ENCODE results near the gene DPEP1.
"Not testable (repeated sequence)": the region's sequence is repeated elsewhere in the genome, so short reads cannot be mapped to it uniquely, and the experiment has no call there.

Gene DPEP1

DNA sequence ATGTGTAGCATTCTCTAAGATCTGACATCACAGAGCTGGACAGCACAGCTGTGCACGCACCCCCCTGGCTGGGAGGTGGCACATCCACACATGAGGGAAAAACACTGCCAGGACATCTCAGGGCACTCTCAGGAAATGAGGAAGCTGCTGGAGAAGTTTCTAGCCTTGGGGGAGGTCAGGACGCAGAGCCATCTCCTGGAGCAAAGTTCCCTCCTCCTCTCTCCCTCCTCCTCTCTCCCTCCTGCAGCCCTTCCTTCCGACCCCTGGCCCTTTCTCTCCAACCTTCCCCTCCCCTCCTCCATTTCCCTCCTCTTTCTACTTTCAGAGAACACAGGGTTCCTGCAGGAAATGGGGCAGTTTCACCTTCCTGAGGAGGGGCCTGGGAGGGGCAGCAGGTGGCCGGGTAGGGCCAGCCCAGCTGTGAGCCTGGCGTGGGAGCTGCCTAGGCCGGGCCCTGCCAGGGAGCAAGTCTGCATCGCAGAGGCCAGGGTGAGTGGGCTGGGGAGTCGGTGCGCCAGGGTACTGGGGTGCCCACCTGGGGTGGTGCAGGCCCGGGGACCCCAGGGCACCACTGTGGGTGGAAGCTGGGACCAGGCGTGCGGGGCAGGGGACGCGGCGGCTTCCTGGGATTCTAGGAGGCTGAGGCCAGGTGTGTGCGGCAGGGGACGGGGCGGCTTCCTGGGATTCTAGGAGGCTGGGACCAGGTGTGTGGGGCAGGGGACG, at the start of gene DPEP1:
TSS of gene DPEP1 (plus strand) at position 412 of the 723 bp plus-strand sequence. CDS start 16,769 bp downstream, outside the sequence.
- no peak within 1 kb of the TSS for H3K27ac Mint-ChIP-seq
- ATAC-seq: peak; percentile 31

DNA sequence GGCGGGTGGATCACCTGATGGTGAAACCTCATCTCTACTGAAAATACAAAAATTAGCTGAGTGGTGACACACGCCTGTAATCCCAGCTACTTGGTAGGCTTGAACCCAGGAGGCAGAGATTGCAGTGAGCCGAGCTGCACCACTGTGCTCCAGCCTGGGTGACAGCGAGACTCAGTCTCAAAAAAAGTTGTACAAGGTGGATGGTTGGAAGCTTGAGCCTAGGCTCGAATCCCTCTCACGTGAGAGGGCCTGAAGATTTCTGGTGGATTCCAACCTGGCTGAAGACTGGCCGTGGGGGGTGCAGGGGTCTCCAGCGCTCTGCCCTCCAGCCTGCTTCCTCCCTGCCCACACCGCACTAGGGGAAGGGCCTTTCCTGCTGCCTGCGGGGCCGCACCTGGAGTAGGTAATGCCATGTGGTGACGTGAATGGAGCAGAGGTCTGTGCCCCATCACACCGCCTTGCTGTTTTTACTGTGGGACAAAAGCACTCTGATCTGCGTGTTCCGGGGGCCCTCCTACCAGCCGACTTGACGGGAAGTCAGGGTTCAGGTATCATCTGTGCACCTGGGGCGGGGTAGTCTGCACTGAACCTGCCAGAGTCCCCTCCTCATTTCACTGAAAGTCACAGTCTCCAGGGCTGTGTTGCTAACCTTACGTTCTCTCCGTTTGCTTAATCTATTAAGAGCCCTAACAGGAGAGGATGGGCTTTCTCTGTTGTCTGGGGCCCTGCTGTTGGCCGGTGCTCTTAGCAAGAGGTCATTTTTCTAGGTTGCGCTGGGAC, 48.8 kb upstream of the DPEP1 start:
- Mint-ChIP-seq H3K4me3 (peak overlapping the region; percentile 53), H3K4me1 (peaks cover 57% of the 10 kb centered on the region), H3K27ac (peak overlapping the region; percentile 72), H3K36me3 (peaks cover 40% of the 10 kb centered on the region), H3K27me3 (peaks cover 9% of the 10 kb centered on the region), H3K9me3 (no peaks in the 10 kb centered on the region)
- ATAC-seq: no peak

More for the DNA sequence above, at the start of gene DPEP1:
- Mint-ChIP-seq H3K4me3 (no peak within 1 kb of the TSS), H3K9me3 (peaks cover 5% of the 10 kb centered on the region), H3K4me1 (peaks cover 7% of the 10 kb centered on the region), H3K36me3 (no peaks in the 10 kb centered on the region), H3K27me3 (peaks cover 43% of the 10 kb centered on the region)

DNA sequence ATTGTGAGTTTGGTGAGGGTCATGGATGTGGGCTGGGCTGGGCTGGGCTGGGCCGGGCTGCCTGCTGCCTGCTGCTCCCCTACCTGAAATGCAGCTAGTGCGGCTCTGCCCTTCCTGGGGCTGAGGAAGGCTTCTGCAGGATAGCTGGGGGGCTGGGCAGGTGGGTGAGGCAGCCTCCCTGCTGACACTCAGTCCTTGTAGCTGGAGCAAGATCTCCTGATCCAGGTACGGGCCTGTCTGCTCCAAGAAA, 48.3 kb upstream of the DPEP1 start:
- Mint-ChIP-seq H3K27ac (peak overlapping the region; percentile 72), H3K4me1 (peaks cover 54% of the 10 kb centered on the region), H3K36me3 (peaks cover 40% of the 10 kb centered on the region), H3K27me3 (peaks cover 14% of the 10 kb centered on the region), H3K9me3 (no peaks in the 10 kb centered on the region), H3K4me3 (peak overlapping the region; percentile 53)
- no peak for ATAC-seq

DNA sequence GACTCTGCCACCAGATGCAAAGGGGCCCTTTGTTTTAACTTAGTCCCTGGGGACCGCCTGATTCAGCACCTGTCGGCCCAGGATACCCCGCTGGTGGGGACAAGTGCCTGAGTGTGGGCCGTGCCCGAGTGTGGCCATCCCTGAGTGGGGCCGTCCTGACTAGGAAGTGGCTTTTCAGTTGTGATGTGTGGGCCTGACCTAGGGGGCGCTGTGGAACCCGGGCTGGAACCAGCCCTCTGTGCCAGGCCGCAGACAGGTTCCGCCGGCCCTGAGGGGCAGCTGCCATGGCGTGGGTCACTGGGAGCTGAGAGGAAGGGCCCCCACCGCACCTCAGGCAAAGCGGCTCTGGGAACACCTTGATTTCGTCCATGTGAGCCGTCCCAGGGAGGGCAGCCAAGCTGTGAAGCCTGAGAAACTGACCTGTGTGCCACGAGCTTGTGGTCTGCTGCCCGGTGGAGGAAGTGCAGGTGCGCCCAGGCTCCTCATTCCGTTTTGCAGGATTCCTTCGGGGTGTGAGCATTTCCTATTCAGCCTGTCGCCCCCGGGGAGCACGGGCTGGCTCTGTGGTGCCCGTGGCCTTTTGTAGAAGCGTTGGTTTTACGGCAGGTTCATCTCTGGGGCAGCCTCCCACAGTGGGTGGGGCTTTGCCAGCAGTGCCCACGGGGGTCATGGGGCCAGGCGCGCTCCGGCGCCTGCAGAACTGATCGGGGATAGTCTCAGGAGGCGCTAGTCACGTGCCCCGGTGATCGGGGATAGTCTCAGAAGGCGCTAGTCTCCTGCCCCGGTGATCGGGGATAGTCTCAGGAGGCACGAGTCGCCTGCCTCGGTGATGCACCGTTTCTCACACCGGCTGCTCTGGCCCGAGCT, 47.7 kb upstream of the DPEP1 start:
- Mint-ChIP-seq H3K9me3 (no peaks in the 10 kb centered on the region), H3K4me1 (peaks cover 58% of the 10 kb centered on the region), H3K27me3 (peaks cover 20% of the 10 kb centered on the region), H3K4me3 (peak overlapping the region; percentile 53), H3K36me3 (peaks cover 40% of the 10 kb centered on the region), H3K27ac (peak overlapping the region; percentile 72)
- peak; percentile 72 for ATAC-seq

DNA sequence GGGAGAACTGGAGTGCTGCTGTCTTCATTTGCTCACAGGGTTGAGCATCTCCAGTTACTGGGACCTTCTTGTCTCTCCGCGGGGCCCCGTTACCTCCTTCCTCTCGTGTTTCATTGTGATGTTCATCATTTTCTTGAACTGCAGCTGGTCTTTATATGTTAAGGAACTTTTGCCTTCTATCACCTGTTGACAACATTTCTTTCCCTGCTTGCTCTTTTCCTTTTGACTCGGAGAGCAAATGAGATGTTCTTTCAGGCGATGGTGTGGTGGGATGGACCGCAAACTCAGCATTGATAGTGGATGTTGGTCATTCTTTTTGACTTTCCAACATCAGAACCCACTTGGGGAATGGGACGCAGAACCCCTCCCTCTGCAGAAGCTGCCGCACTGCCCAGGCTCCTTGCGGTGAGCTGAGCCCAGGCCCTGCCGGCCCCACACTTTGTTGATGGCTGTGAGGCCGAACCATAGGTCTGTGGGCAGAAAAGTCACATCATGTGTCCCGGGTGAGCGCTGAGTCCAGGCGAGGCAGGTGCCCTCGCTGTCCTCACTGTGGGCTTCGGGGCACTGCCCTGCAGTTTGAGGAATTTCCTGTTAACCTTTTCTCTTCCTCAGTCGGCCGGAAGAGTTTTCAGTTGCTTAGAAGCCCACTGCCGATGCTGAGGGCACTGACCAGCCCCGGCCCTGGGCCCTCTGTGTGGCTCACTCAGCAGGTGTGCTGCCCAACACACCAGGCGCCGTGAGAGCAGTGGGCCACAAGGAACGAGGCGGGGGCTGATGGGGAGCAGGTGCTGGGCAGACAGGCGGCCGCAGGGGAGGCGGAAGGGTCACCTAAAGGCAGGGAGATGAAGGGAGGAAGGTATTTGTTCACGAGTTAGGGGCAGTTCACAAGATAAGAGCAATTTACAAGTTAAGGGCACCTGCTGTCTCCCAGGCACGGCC, 45.5 kb upstream of the DPEP1 start:
- Mint-ChIP-seq H3K9me3 (no peaks in the 10 kb centered on the region), H3K27me3 (peaks cover 41% of the 10 kb centered on the region), H3K4me1 (peaks cover 57% of the 10 kb centered on the region), H3K4me3 (no peak overlapping the region), H3K36me3 (peaks cover 23% of the 10 kb centered on the region), H3K27ac (no peak overlapping the region)
- ATAC-seq: no peak

DNA sequence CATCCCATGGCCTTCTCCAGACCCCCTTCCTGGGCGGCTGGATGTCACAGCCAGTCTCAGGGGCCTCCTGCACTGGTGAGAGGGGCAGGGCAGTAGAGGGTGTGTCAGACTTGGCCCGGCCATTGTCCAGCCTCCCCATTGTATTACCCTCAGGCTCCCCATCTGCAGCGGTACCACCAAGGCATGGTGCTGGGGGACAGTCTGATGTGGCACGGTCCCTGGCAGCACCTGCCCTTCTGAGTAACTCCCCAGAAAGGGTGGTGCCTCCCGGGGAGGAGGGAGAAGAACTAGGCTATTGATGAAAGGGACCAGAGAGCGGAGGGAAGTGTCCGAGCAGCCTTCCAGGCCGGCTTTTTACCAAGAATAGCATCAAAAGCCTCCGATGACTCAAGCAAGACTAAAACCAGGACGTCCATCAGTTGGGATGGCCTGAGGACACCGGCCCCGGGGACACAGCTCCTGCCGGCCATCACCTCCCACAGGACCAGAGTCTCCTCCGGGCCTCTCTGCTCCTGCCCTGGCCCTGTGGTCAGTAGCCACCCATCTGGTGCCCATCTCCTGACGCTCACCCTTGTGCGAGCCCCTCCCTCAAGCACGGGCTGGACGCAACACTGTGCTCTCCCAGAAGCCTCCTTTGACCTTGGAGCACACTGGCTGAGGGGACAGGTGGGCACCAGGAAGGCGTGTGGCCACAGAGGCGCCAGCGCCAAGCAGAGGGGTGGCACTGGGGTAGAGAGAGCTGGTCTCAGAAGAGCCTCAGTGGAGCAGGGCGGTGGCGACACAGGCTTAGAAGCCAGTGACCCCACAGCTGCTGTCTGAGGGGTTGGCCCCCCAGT, 43.7 kb upstream of the DPEP1 start:
- peaks cover 57% of the 10 kb centered on the region for H3K27me3 Mint-ChIP-seq
- H3K4me3 Mint-ChIP-seq: no peak overlapping the region
- no peaks in the 10 kb centered on the region for H3K9me3 Mint-ChIP-seq
- peaks cover 8% of the 10 kb centered on the region for H3K36me3 Mint-ChIP-seq
- H3K27ac Mint-ChIP-seq: no peak overlapping the region
- ATAC-seq: no peak
- peaks cover 42% of the 10 kb centered on the region for H3K4me1 Mint-ChIP-seq

DNA sequence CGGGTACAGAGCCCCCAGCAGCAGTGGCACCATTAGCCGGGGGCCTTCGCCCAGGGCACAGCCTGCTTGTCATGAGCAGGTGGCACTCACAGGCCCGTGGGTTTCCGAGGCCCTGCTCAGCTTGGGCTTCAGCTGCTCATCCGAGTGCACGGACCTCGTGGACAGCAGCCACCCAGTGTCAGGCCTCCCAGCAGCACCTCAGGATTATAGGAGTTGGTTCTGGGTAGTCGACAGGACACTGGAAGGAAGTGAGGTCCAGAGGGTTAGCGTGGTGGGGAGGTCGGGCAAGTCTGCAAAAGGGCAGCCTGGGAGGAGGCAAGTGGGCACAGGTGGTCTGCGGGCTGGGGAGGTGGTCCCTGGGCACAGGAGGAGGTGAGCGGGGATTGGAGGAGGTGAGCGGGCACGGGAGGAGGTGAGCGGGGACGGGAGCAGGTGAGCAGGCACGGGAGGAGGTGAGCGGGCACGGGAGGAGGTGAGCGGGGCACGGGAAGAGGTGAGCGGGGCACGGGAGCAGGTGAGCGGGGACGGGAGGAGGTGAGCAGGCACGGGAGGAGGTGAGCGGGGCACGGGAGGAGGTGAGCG, 43.0 kb upstream of the DPEP1 start:
- H3K27me3 Mint-ChIP-seq: peaks cover 57% of the 10 kb centered on the region
- no peak overlapping the region for H3K4me3 Mint-ChIP-seq
- no peaks in the 10 kb centered on the region for H3K9me3 Mint-ChIP-seq
- H3K4me1 Mint-ChIP-seq: peaks cover 35% of the 10 kb centered on the region
- ATAC-seq: no peak
- H3K27ac Mint-ChIP-seq: no peak overlapping the region
- peaks cover 6% of the 10 kb centered on the region for H3K36me3 Mint-ChIP-seq

DNA sequence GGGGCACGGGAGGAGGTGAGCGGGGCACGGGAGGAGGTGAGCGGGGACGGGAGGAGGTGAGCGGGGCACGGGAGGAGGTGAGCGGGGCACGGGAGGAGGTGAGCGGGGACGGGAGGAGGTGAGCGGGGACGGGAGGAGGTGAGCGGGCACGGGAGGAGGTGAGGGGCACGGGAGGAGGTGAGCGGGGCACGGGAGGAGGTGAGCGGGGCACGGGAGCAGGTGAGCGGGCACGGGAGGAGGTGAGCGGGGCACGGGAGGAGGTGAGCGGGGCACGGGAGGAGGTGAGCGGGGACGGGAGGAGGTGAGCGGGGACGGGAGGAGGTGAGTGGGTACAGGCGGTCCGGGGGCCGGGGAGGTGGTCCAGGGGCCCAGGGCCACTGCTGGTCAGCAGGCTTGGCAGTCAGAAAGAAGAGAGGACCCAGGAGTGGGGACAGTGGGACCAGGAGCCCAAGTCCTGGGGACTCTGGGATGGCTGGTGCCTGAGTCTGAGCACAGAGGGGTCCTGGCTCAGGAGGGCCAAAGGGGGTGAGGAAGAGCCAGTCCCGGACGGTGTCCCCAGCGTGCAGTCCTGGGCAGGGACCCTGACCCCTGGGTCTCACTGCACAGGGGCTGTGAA, 42.4 kb upstream of the DPEP1 start:
- H3K9me3 Mint-ChIP-seq, H3K27ac Mint-ChIP-seq, ATAC-seq, H3K4me3 Mint-ChIP-seq, H3K36me3 Mint-ChIP-seq: not testable (repeated sequence)
- Mint-ChIP-seq H3K27me3 (peaks cover 57% of the 10 kb centered on the region), H3K4me1 (peaks cover 28% of the 10 kb centered on the region)

DNA sequence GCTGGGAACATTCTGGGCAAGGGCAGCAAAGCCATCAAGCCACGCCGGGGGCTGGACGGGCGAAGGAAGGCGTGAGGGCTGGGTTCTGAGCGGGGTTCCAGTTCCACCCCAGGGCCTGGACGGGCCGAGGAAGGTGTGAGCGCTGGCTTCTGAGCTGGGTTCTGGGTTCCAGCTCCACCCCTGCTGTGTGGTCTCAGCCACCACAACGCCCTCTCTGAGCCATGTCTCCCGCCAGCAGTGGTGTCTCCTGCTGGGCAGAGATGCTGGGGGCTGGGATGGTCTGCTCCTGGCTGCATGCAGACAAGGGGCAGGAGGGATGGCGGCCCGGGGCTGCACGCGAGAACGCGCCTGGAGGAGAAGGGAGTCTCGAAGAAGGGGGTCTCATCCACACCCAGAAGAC, 41.8 kb upstream of the DPEP1 start:
- ATAC-seq: no peak
- Mint-ChIP-seq H3K4me1 (peaks cover 23% of the 10 kb centered on the region), H3K27ac (no peak overlapping the region), H3K4me3 (no peak overlapping the region), H3K27me3 (peaks cover 57% of the 10 kb centered on the region), H3K36me3 (peaks cover 6% of the 10 kb centered on the region), H3K9me3 (no peaks in the 10 kb centered on the region)

DNA sequence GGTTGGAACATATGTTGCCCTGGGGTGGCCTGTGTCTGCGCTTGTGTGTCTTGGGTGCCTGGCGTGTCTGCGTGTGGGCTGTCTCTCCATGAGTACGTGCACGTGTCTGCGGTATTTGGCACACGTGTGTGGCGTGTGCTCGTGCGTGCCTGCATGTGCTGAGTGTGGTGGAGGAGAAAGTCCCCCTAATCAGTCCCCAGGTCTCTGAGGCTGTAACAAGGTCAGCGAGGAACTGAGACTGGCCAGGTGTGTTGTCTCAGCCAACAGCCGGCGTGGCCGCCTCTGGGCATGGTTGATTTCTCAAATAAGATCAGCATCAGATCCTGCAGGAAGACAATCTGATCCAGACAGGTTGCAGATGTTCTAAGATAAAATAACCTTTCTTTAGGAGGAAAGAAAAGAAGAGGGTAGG, 41.4 kb upstream of the DPEP1 start:
- peaks cover 6% of the 10 kb centered on the region for H3K36me3 Mint-ChIP-seq
- peaks cover 57% of the 10 kb centered on the region for H3K27me3 Mint-ChIP-seq
- no peaks in the 10 kb centered on the region for H3K9me3 Mint-ChIP-seq
- H3K4me3 Mint-ChIP-seq: no peak overlapping the region
- no peak overlapping the region for H3K27ac Mint-ChIP-seq
- H3K4me1 Mint-ChIP-seq: peaks cover 23% of the 10 kb centered on the region
- ATAC-seq: peak; percentile 34

DNA sequence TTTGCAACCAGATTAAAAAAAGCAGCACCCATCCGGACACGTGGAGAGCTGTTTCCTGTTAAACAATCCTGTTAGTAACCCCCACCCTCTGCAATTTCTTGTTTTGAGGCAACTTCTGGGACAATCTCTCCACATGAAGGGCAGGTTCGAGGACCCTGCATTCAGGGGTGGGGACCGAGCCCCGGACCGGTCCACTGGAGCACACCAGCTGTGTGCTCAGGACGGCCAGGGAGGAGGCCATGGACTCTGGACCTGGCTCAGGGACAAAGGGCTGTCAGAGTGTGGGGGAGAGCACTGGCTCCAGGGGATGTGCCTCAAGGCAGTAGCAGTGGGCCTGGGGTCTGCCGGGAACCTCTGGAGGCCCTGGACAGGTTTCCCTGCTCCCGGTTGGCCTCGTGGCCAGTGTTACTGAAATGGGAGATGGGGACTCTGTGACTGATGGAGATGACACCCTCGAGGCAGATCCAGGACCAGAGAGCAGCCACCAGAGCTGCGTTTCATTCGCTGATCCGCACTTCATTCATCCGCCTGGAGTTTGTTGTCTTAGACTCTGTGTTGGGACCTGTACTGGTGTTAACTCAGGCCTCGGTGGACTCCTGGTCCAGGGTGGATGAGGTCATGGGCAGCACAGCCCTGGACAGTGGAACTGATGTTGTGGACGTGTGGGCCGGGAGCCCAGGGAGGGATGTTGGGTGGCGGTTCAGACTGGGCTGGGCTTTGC, 40.8 kb upstream of the DPEP1 start:
- no peak overlapping the region for H3K4me3 Mint-ChIP-seq
- H3K27ac Mint-ChIP-seq: no peak overlapping the region
- H3K9me3 Mint-ChIP-seq: no peaks in the 10 kb centered on the region
- no peak for ATAC-seq
- H3K27me3 Mint-ChIP-seq: peaks cover 57% of the 10 kb centered on the region
- peaks cover 3% of the 10 kb centered on the region for H3K36me3 Mint-ChIP-seq
- H3K4me1 Mint-ChIP-seq: peaks cover 23% of the 10 kb centered on the region

DNA sequence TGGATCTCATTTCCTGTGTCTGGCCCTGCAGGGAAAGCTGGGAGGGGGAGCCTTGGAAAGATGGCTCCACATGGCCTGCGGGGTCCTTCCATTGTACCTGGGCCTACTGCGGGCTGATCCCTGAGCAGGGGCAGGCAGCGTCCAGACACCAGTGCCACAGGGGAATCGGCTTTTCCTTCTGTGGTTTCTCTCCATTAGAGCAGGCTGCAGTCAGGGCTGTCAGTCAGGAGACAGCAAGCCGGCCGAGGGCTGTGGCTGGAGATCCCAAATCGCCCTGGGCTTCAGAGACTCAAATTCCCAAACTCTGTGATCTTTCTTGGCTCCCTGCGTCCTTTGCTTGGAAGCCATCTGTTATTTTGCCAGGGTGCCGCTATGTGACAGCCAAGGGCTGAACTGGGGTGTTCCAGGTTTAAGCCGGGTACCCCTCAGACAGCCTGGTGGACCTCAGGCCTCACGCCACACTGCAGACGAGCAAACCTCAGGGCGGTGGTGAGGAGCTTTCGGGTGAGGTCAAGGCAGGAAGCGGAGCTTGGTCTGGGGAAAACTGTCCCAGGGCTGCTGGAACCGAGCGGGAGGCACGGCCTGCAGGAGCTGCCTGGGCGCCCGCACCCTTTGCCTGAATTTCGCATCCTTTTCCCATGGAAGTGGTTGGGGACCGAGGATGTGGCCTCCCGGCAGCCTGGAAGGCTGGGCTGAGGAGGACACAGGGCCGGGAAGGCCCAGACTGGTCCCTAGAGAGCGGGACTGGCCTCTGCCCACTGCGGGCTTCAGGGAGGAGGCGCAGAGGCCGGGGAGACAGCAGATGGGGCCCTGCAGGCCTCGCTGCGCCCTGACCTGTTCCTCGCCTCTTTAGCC, 39.4 kb upstream of the DPEP1 start:
- Mint-ChIP-seq H3K4me3 (peak overlapping the region; percentile 41), H3K27ac (no peak overlapping the region), H3K27me3 (peaks cover 54% of the 10 kb centered on the region), H3K36me3 (no peaks in the 10 kb centered on the region), H3K4me1 (peaks cover 23% of the 10 kb centered on the region), H3K9me3 (no peaks in the 10 kb centered on the region)
- ATAC-seq: no peak
